BLaER1 (cell line): ENCODE data around the gene OCEL1.
"Not testable (repeated sequence)": the region's sequence is repeated elsewhere in the genome, so short reads cannot be mapped to it uniquely, and the experiment has no call there.

Experiments used
- H3K27ac ChIP-seq: shearing (Covaris generic); formaldehyde crosslinking; 2 replicates; pipeline ENCODE4 v1.8.1; 2022
- H3K27me3 ChIP-seq: shearing (Covaris generic); formaldehyde crosslinking; 2 replicates; pipeline ENCODE4 v1.8.1; 2022
- H3K36me3 ChIP-seq: shearing (Covaris generic); formaldehyde crosslinking; 2 replicates; pipeline ENCODE4 v1.8.1; 2022
- H3K4me1 ChIP-seq: shearing (Covaris generic); formaldehyde crosslinking; 2 replicates; pipeline ENCODE4 v1.8.1; 2022
- H3K4me2 ChIP-seq: shearing (Covaris generic); formaldehyde crosslinking; 2 replicates; pipeline ENCODE4 v1.8.1; 2022
- H3K4me3 ChIP-seq: shearing (Covaris generic); formaldehyde crosslinking; 2 replicates; pipeline ENCODE4 v1.8.1; 2022
- H3K9ac ChIP-seq: shearing (Covaris generic); formaldehyde crosslinking; 2 replicates; pipeline ENCODE4 v1.8.1; 2022
- H3K9me3 ChIP-seq: shearing (Covaris generic); formaldehyde crosslinking; 2 replicates; pipeline ENCODE4 v1.8.1; 2022
- H4K20me1 ChIP-seq: shearing (Covaris generic); formaldehyde crosslinking; 2 replicates; pipeline ENCODE4 v1.8.1; 2022
- Cebpa-rat ChIP-seq: shearing (Covaris generic); IDR thresholded peaks from 2 replicates; pipeline ENCODE4 v1.8.1; 2022

The OCEL1 gene

DNA sequence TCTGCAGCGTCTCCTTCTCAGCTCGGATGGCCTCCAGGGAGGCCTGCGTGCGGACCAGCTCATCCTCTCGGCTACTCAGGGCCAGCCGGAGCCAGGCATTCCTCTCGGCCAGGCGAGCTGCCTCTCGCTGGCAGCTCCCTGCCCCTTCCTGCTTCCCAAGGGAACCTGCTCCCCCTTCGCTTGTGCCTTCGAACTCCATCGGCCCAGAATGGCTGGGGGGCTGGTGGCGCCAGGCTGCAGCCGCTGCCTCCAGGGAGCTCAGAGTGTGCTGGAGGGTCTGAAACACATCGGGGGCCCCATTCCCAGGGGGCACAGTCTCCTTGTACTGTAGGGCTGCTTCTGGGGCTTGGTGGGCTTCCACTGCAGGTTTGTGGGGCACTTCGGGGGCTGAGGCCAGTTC lies 36.5 kb downstream of the OCEL1 start:
- peak overlapping the region; percentile 38; the same call in 1 of the 2 replicates for H3K9ac ChIP-seq
- H4K20me1 ChIP-seq: no peaks in the 10 kb centered on the region
- no peaks in the 10 kb centered on the region for H3K36me3 ChIP-seq
- TF ChIP-seq Cebpa-rat: no peak
- H3K27ac ChIP-seq: no peak overlapping the region
- no peaks in the 10 kb centered on the region for H3K27me3 ChIP-seq
- H3K9me3 ChIP-seq: no peaks in the 10 kb centered on the region
- no peak overlapping the region for H3K4me3 ChIP-seq
- peaks cover 38% of the 10 kb centered on the region for H3K4me1 ChIP-seq
- H3K4me2 ChIP-seq: no peak overlapping the region

DNA sequence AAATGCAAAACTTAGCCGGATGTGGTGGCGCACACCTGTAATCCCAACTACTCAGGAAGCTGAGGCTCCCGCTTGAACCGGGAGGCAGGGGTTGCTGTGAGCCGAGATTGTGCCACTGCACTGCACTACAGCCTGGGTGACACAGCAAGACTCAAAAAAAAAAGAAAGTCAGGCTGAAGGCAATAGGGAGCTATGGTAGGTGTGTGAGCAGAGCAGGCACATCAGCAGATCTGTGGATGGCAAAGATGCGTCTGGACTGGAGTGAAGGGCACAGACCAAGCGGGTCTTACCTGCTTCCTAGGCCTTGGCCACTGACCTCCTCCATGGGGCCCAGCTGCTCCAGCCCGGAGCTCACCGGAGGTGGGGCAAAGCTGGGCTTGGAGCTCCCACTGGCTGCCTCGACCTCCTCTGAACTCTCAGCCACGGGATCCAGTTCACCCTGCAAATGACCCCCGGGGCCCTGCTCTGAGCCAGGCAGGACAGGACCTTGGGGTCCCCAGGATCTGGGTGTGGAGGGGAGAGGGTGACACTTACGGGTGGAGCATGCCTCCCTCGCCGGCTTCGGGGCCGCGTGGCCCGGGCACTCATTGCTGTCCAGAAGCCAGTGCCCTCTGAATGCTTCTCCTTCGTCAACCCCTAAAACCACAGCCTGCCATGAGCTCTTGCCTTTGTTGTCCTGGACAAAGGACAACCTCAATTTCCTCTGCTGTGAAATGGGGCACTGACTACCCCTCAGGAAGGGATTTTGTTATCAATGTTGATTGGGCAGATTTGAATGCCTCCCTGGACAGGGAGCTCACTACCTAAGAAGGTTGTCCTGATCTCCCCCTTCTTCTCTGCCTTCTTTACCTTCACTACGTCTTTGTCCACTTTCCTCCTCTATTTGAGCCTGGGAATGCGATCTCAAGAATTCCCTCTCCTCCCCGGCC lies 38.0 kb downstream of the OCEL1 start:
- H3K27ac ChIP-seq: 0 out of 2 replicates have a peak overlapping the region, but pooled peaks have one; percentile 20

DNA sequence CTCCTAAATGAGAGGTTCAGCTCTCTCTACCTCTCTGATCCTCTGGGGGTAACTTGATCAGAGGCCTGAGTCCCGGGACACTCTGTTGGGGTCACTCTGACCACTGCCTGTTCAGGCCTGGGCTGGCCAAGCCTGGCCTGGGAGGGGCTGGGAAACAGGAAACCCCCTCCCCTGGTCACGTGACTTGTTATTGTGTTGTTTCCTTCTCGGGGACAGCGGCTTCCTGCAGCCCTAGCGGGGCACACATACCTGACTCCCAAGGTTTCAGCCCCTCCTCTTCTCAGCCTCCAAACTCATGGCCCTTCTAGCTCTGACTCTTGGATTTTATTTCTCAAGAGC lies 38.6 kb downstream of the OCEL1 start, which contains the start of gene USHBP1:
USHBP1 (minus strand) TSS at position 105 of the 339 bp plus-strand sequence. CDS start 446 bp downstream, outside the sequence.
- Histone ChIP-seq H3K9me3 (no peaks in the 10 kb centered on the region), H4K20me1 (no peaks in the 10 kb centered on the region), H3K27me3 (no peaks in the 10 kb centered on the region), H3K4me1 (peaks cover 51% of the 10 kb centered on the region), H3K27ac (0 out of 2 replicates have a peak within 1 kb of the TSS, but pooled peaks have one; percentile 20), H3K4me2 (peak within 1 kb of the TSS; percentile 40), H3K36me3 (peaks cover 11% of the 10 kb centered on the region), H3K9ac (no peak within 1 kb of the TSS), H3K4me3 (no peak within 1 kb of the TSS)
- no peak for TF ChIP-seq Cebpa-rat

More for the DNA sequence above, 38.0 kb downstream of the OCEL1 start:
- H3K27me3 ChIP-seq: no peaks in the 10 kb centered on the region
- peaks cover 5% of the 10 kb centered on the region for H3K36me3 ChIP-seq
- no peak overlapping the region for H3K4me3 ChIP-seq
- peak overlapping the region; percentile 40 for H3K4me2 ChIP-seq
- no peak for TF ChIP-seq Cebpa-rat
- H3K4me1 ChIP-seq: peaks cover 50% of the 10 kb centered on the region
- H3K9ac ChIP-seq: no peak overlapping the region
- no peaks in the 10 kb centered on the region for H4K20me1 ChIP-seq
- H3K9me3 ChIP-seq: no peaks in the 10 kb centered on the region

DNA sequence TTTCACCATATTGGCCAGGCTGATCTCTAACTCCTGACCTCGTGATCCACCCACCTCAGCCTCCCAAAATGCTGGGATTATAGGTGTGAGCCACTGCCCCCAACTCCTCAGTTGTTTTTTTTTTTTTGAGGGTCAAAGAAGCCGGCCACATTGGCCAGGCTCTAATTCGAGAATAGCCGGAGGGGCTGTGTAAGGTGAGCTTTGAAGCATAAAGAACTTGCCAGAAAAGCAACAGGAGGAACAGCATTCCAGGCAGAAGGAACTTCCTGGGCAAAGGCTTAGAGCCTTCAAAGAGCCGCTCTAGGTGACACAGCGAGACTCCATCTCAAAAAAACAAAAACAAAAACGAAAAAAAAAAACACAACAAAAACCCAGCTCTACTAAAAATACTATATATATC lies 40.0 kb downstream of the OCEL1 start:
- H3K9ac ChIP-seq: peak overlapping the region; percentile 19; the same call in 1 of the 2 replicates
- peaks cover 46% of the 10 kb centered on the region for H3K4me1 ChIP-seq
- H3K27ac ChIP-seq: peak overlapping the region; percentile 64; the same call in 1 of the 2 replicates
- H3K9me3 ChIP-seq: no peaks in the 10 kb centered on the region
- H3K4me3 ChIP-seq: peak overlapping the region; percentile 57; the same call in 1 of the 2 replicates
- H3K36me3 ChIP-seq: peaks cover 24% of the 10 kb centered on the region
- no peaks in the 10 kb centered on the region for H4K20me1 ChIP-seq
- H3K4me2 ChIP-seq: peak overlapping the region; percentile 76
- no peaks in the 10 kb centered on the region for H3K27me3 ChIP-seq
- TF ChIP-seq Cebpa-rat: no peak

DNA sequence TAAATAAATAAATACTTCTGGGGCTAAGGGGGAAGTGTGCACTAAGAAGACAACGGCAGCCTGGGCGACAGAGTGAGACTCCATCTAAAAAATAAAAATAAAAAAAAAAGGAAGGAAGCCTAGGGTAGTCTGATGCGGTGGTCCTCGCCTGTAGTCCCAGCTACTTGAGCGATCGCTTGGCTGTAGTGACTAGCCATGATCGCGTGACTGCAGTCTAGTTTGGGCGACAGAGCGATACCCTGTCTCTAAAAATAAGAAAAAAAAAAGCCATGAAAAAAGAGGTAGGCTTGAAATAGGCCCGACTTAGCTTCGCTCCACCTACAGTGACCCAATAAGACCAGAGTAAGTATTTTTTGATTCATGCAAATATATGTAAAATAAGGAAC lies 40.6 kb downstream of the OCEL1 start:
- Histone ChIP-seq H3K27me3 (no peaks in the 10 kb centered on the region), H3K4me2 (peak overlapping the region; percentile 76), H3K9me3 (no peaks in the 10 kb centered on the region), H3K4me1 (peaks cover 46% of the 10 kb centered on the region), H3K4me3 (peak overlapping the region; percentile 57), H4K20me1 (no peaks in the 10 kb centered on the region), H3K36me3 (peaks cover 29% of the 10 kb centered on the region), H3K9ac (peak overlapping the region; percentile 19; the same call in 1 of the 2 replicates), H3K27ac (peak overlapping the region; percentile 64)
- no peak for TF ChIP-seq Cebpa-rat

DNA sequence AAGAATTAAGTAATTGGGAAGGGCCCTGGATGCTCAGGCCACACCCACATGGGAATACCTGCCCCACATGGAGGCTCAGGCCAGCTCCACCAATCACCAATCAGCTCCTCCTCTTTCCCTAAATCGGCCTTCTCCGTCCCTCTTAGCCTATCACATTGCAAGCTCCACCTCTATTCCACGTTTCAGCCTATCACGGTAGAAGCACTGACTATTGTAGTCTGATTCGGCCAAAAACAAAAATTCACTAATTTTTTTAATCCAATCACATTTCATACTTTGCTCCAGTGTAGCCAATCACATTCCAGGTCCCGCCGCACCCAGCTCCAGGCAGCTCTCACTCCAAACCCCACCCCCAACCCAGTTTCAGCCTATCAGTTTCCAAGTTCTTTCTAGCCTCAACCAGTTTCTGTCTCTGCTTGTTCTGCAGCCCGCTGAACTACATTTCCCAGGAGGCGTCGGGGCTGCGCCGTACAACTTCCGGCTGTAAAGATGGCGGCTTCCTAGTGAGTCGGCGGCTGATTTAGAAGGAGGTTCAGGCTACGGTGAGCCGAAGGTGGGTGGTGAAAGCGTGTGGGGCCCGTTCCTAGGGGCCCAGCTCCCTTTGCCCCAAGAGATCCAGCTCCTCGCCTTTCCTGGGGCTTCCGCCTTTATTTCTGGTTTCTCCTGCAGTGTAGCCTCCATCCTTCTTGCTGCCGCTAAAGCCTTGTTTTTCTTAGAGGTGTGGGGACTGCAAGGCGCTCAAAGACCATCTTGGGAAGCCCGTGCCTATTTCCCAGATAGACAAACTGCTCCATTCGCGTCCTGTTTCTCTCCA lies 41.2 kb downstream of the OCEL1 start, which contains the start of gene BABAM1:
BABAM1 (plus strand) TSS at position 469 of the 814 bp plus-strand sequence. CDS start 1,364 bp downstream, outside the sequence.
- Histone ChIP-seq H3K27ac (peak within 1 kb of the TSS; percentile 79), H3K9ac (peak within 1 kb of the TSS; percentile 86), H3K4me2 (peak within 1 kb of the TSS; percentile 97), H3K9me3 (no peaks in the 10 kb centered on the region), H4K20me1 (no peaks in the 10 kb centered on the region), H3K4me1 (peaks cover 52% of the 10 kb centered on the region), H3K36me3 (peaks cover 35% of the 10 kb centered on the region), H3K4me3 (peak within 1 kb of the TSS; percentile 89), H3K27me3 (no peaks in the 10 kb centered on the region)
- no peak for TF ChIP-seq Cebpa-rat

DNA sequence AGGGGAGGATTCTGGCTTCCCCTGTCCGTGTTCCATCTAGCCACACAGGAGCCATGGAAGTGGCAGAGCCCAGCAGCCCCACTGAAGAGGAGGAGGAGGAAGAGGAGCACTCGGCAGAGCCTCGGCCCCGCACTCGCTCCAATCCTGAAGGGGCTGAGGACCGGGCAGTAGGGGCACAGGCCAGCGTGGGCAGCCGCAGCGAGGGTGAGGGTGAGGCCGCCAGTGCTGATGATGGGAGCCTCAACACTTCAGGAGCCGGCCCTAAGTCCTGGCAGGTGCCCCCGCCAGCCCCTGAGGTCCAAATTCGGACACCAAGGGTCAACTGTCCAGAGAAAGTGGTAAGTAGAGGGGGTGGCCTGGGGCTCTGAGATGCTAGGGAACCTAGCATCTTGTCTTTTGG lies 42.7 kb downstream of the OCEL1 start:
- Histone ChIP-seq H3K9ac (no peak overlapping the region), H3K27ac (no peak overlapping the region), H3K9me3 (no peaks in the 10 kb centered on the region), H3K36me3 (peaks cover 49% of the 10 kb centered on the region), H3K4me1 (peaks cover 51% of the 10 kb centered on the region), H3K4me2 (peak overlapping the region; percentile 97), H4K20me1 (no peaks in the 10 kb centered on the region), H3K27me3 (no peaks in the 10 kb centered on the region), H3K4me3 (peak overlapping the region; percentile 89; the same call in 1 of the 2 replicates)
- no peak for TF ChIP-seq Cebpa-rat

DNA sequence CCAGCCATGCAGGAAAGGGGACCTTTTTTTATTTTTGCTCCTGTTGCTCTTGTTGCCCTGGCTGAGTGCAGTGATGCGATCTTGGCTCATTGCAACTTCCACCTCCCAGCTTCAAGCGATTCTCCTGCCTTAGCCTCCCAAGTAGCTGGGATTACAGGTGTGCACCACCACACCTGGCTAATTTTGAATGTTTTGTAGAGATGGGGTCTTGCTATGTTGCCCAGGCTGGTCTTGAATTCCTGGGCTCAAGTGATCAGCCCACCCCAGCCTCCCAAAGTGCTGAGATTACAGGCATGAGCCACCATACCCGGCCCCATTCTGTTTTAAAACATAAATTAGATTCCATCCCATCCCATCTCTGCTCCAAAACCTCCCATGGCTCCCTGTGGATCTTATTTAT lies 48.9 kb downstream of the OCEL1 start:
- H3K27me3 ChIP-seq, H3K9me3 ChIP-seq, H3K4me2 ChIP-seq, H3K9ac ChIP-seq, H3K27ac ChIP-seq, H3K4me3 ChIP-seq, H4K20me1 ChIP-seq: not testable (repeated sequence)
- Histone ChIP-seq H3K4me1 (peaks cover 12% of the 10 kb centered on the region), H3K36me3 (peaks cover 98% of the 10 kb centered on the region)

DNA sequence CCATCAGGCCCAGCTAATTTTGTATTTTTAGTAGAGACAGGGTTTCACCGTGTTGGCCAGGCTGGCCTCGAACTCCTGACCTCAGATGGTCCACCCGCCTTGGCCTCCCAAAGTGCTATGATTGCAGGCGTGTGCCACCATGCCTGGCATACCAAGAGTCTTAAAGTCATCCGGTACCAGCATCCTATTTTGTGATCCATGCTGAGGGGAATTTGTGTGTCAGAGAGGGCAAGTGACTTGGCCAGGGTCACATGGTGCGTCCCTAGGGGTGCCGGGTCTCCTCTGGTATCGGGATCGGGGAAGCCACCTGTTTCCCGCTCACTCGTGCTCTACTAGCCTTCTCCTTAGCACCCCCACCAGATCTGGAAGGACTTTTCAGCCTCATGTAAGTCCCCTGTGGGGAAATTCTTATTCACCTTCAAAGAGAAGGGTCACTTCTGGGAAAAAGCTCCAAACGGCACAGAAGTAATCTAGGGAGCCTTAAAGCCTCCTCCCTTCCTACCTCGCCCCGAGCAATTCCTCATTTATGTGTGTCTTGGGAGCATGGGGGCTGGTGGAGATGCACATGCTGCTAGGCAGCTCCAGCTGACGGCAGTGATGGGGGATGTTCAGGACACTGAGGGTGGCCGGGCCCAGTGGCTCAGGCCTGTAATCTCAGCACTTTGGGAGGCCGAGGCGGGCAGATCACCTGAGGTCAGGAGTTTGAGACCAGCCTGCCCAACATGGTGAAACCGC lies 49.6 kb downstream of the OCEL1 start:
- no peak overlapping the region for H3K4me2 ChIP-seq
- peaks cover 13% of the 10 kb centered on the region for H3K4me1 ChIP-seq
- H3K4me3 ChIP-seq: no peak overlapping the region
- H3K36me3 ChIP-seq: peaks cover 93% of the 10 kb centered on the region
- H3K9ac ChIP-seq: no peak overlapping the region
- no peaks in the 10 kb centered on the region for H4K20me1 ChIP-seq
- H3K27ac ChIP-seq: no peak overlapping the region
- TF ChIP-seq Cebpa-rat: no peak
- H3K27me3 ChIP-seq: no peaks in the 10 kb centered on the region
- no peaks in the 10 kb centered on the region for H3K9me3 ChIP-seq
